Progenitor cell of endocrine pancreas (in vitro differentiated cells): Measurements from ENCODE around the gene CTSH. TPM values are rescaled to one million over a fixed set of nuclear protein-coding genes. Genes with fewer than 3 reads are reported as not detected.

Experiments used
- DNase-seq: peaks from one replicate; pipeline ENCODE4 v3.0.0; 2021; ENCODE audit warnings: low spot score; ENCODE audit not compliant: unreplicated experiment
- H3K27ac Mint-ChIP-seq: 2 replicates; pipeline ENCODE4 v1.8.0; 2021; ENCODE audit warnings: mild to moderate bottlenecking, moderate library complexity, mixed read lengths
- H3K27me3 Mint-ChIP-seq: 2 replicates; pipeline ENCODE4 v1.8.0; 2021; ENCODE audit warnings: mixed read lengths
- H3K36me3 Mint-ChIP-seq: 2 replicates; pipeline ENCODE4 v1.8.0; 2022; ENCODE audit warnings: mixed read lengths; ENCODE audit not compliant: insufficient read depth
- H3K4me1 Mint-ChIP-seq: 2 replicates; pipeline ENCODE4 v1.8.0; 2021; ENCODE audit warnings: low read depth, mixed read lengths
- H3K4me3 Mint-ChIP-seq: 2 replicates; pipeline ENCODE4 v1.8.0; 2021; ENCODE audit warnings: low read depth, mild to moderate bottlenecking, moderate library complexity, mixed read lengths
- H3K9me3 Mint-ChIP-seq: 2 replicates; pipeline ENCODE4 v1.8.0; 2021; ENCODE audit warnings: low read depth, mixed read lengths
- CTCF ChIP-seq: fragments of 200-600 bp; sonication (generic); IDR thresholded peaks from one replicate; pipeline ENCODE4 v1.5.0; 2021; ENCODE audit warnings: antibody characterized with exemption, mild to moderate bottlenecking; ENCODE audit not compliant: unreplicated experiment
- total RNA-seq: library from RNA; stranded (reverse); gene quantifications from 2 replicates; pipeline ENCODE4 v1.2.1, GENCODE V29; 2021

Gene CTSH
- total RNA-seq, 1 donor from 2014 or later, result 56.4 TPM

DNA sequence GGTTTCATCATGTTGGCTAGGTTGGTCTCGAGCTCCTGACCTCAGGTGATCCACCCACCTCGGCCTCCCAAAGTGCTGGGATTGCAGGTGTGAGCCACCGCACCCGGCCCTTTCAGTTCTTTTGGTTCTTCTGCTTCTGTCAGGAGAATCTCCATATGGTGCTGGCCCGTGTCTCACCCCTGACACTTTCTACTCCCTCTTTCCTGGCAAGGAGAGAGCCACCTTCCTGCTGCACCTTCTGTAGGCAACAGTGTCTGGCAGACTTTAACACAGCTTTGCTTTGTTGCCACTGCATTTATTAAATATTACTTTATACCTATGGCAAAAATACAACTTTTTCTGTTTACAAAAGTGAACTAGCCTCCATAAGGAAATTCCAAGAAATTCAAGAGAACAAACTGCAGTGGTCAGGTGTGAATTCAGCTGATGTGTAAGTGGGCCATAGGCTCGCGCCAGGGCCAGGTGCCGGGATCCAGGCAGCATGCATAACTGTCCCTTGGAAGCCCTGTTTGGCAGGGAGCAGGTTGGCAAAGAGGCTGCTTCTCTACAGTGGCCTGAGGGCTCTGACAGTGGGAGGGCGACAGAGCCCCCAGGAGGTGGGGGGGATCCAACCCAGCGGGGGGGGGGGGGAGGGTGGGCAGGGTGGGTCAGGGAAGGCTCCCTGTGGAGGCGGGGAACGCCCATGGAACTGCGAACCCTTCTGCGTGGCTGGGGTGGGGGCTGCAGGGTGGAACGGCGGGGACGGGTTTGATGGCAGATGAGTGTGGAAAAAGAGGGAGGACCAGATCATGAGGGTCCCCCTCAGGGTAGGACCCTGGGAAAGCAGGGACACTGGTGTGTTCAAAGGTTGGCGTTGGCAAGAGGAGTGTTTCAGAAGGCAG is 21.1 kb downstream of the CTSH start:
- H3K36me3 Mint-ChIP-seq, result peaks cover 20% of the 10 kb centered on the region
- no peaks in the 10 kb centered on the region for H3K27me3 Mint-ChIP-seq
- DNase-seq, result no peak
- H3K4me1 Mint-ChIP-seq, result no peaks in the 10 kb centered on the region
- no peaks in the 10 kb centered on the region for H3K9me3 Mint-ChIP-seq
- H3K27ac Mint-ChIP-seq, result no peak overlapping the region
- no peak overlapping the region for H3K4me3 Mint-ChIP-seq
- TF ChIP-seq CTCF, result no peak

DNA sequence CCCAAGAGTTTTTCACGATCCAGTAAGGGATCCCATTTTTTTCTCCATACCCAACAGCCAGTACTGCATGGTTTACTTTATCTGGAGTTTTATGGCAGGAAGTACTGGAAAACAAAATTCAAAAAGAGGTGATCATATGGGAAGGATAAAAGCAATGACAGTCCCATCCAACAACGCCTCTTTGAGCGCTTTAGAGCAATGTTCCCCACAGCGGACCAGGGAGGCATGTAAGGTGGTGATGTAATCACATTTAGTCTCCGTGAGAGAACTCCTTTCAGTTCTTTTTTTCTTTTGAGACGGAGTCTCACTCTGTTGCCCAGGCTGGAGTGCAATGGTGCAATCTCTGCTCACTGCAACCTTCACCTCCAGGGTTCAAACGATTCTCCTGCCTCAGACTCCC is 21.8 kb downstream of the CTSH start:
- Mint-ChIP-seq H3K9me3 (no peaks in the 10 kb centered on the region), H3K27ac (no peak overlapping the region), H3K4me3 (no peak overlapping the region), H3K4me1 (no peaks in the 10 kb centered on the region), H3K27me3 (no peaks in the 10 kb centered on the region), H3K36me3 (peaks cover 22% of the 10 kb centered on the region)
- no peak for DNase-seq
- TF ChIP-seq CTCF, result no peak

GRCh38 chr15:78922527-78922926 is 22.3 kb downstream of the CTSH start:
- no peak for TF ChIP-seq CTCF
- Mint-ChIP-seq H3K27me3 (no peaks in the 10 kb centered on the region), H3K36me3 (peaks cover 23% of the 10 kb centered on the region), H3K4me3 (no peak overlapping the region), H3K27ac (no peak overlapping the region), H3K4me1 (peaks cover 1% of the 10 kb centered on the region), H3K9me3 (no peaks in the 10 kb centered on the region)
- no peak for DNase-seq

DNA sequence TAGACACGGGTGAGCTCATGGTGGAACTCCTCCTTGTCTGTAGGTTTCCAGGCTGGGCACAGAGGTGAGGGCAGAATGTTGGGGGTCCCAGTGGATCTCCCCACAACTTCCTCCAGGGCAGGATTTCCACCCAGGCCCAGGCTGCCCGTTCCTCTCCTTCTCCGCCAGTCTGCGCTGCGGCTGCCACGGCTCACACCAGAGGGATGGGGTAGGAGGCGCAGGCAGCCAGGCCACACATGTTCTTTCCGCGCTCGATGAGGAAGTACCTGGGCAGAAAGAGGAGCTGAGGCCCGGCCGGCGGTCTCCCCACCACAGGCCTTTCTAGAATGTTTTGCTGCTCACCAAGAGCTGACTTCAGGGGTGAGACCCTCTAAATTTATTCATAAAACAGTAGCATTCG is 22.9 kb downstream of the CTSH start:
- Mint-ChIP-seq H3K27me3 (no peaks in the 10 kb centered on the region), H3K36me3 (peaks cover 24% of the 10 kb centered on the region), H3K4me1 (peaks cover 1% of the 10 kb centered on the region), H3K4me3 (no peak overlapping the region), H3K27ac (no peak overlapping the region), H3K9me3 (no peaks in the 10 kb centered on the region)
- TF ChIP-seq CTCF, result no peak
- no peak for DNase-seq

DNA sequence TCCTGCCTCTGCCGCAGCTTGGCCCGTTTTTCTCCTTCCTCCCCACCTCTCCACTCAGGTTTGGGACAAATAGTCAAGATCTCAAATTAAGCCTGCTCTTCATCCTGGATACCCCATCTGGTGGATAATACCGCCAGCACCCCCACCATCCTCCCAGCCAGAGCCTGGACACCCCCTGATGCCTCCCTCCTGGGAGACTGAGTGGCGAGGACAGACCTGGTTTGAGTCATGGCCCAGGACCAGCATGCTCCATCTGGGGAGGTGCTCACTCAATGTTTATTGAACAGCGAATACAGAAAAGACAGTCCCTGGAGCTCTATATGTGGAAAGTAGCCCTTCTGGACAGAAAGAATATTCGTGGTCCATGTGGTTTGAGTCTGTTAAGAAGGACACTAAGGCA is 23.3 kb downstream of the CTSH start:
- H3K9me3 Mint-ChIP-seq, result no peaks in the 10 kb centered on the region
- peaks cover 1% of the 10 kb centered on the region for H3K4me1 Mint-ChIP-seq
- no peaks in the 10 kb centered on the region for H3K27me3 Mint-ChIP-seq
- no peak for DNase-seq
- peak overlapping the region; percentile 47 for H3K27ac Mint-ChIP-seq
- no peak for TF ChIP-seq CTCF
- peaks cover 21% of the 10 kb centered on the region for H3K36me3 Mint-ChIP-seq
- no peak overlapping the region for H3K4me3 Mint-ChIP-seq
